Body of pancreas (tissue), 4 donors: ENCODE measurements around the gene DGKI. TPM values are rescaled to one million over a fixed set of nuclear protein-coding genes. Genes with fewer than 3 reads are reported as not detected.

Experiments used
- ATAC-seq: fragments of 150-250 bp; one replicate; pipeline ENCODE4 v1.9.1; 2016
- DNase-seq, 4 donors: peaks; one replicate each; pipeline ENCODE4 v3.0.0-alpha.2; 2019
- H3K27ac ChIP-seq, 4 donors: fragments of 200-600 bp; sonication (generic); 1 replicate in 3 of 4; 2 replicates in 1 of 4; pipeline versions ENCODE4 v1.5.1 to v1.6.1; 2016 to 2019; ENCODE audit warnings: mild to moderate bottlenecking in 1 of 4, mixed read lengths in 1 of 4, moderate library complexity in 1 of 4
- H3K27me3 ChIP-seq, 2 donors: fragments of 200-600 bp; sonication (generic); one replicate each; pipeline ENCODE4 v1.6.0; 2016; ENCODE audit warnings: mild to moderate bottlenecking in 1 of 2
- H3K36me3 ChIP-seq, 2 donors: fragments of 200-600 bp; sonication (generic); replicated peaks in 1 of 2; 2 replicates each; pipeline ENCODE4 v1.5.1; 2016; ENCODE audit warnings: low read depth in 2 of 2; ENCODE audit not compliant: insufficient read depth in 1 of 2
- H3K4me1 ChIP-seq: fragments of 200-600 bp; sonication (generic); one replicate; pipeline ENCODE4 v1.6.0; 2016
- H3K4me3 ChIP-seq, 2 donors: fragments of 200-600 bp; sonication (generic); 1 replicate in 1 of 2; 2 replicates in 1 of 2; pipeline ENCODE4 v1.5.1; 2016 to 2019
- H3K9me3 ChIP-seq, 3 donors: fragments of 200-600 bp; sonication (generic); 1 replicate in 2 of 3; 2 replicates in 1 of 3; pipeline ENCODE4 v1.5.1; 2016
- POLR2A ChIP-seq, 3 donors: fragments of 450-650 bp; IDR thresholded peaks; one replicate each; pipeline ENCODE4 v1.6.1; 2016; ENCODE audit warnings: antibody characterized with exemption in 3 of 3, mild to moderate bottlenecking in 2 of 3
- WGBS, 2 donors: methylation state at CpG; one replicate each; pipeline ENCODE4 v1.1.5; 2017; 5-methylcytosine and 5-hydroxymethylcytosine counted together
- intact Hi-C: fragments of 100-400 bp; cut with DNase I; formaldehyde crosslinking; loops from one replicate; pipeline ENCODE4 v1.15.1; 2023
- total RNA-seq, 2 donors: library from RNA; depleted of rRNA; stranded (reverse); fragments of >200 nt; gene quantifications; one replicate each; pipeline ENCODE4 v1.1.0, GENCODE V29; 2016
- TF ChIP-seq, protein P1 (sequence below), 7 experiments: fragments of 450-650 bp in 4 of 7; fragments of 200-600 bp in 3 of 7; sonication (generic) in 3 of 7; IDR thresholded peaks; one replicate each; pipeline ENCODE4 v1.5.1; 2016 to 2019; ENCODE audit warnings: antibody characterized with exemption in 7 of 7

DGKI gene
- total RNA-seq, 2 donors from 2014 or later = 2.6 TPM; not detected in 1

DNA sequence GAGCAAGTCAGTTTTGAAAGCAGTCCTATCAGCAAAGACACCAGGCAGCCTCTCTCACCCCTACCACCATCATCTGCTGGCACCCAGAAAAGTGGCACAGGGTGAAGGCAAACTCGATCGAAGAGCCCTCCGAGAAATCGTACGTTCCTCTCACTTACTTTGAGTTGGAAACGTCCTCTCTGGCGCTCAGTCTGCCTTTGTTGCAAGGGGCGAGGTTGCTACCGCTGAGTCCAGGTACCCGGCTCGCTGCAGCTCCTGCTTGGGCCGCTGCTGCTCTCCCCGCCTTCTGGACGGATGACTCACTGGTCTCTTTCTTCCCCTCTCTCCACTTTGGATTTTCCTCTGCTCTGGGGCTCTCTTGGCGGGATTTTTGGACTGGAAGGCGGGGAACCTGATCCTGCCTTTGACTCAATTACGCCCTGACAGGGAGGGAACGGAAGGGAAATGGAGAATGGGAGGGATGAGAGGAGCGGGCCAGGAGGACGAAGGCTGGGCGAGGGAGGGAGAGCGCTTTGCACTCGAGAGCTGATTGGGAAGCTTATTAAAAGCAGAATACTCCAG lies 503.4 kb downstream of the DGKI start, which contains the start of gene PTN:
Gene PTN, minus strand, starts transcription at position 453 of the 561 bp plus-strand sequence. CDS start 88,760 bp downstream, outside the sequence.
- intact Hi-C loops = no loop called here
- no peaks in the 10 kb centered on the region for H3K9me3 ChIP-seq
- H3K36me3 ChIP-seq = no peaks in the 10 kb centered on the region
- WGBS, 2 donors = 1 to 5% methylated on average over 16 to 23 of the region's 23 CpGs
- H3K4me3 ChIP-seq = no peak within 1 kb of the TSS
- DNase-seq (peak in 3 of 4 donors; percentile 5 to 25 (median 17)), ATAC-seq (peak; percentile 64)
- no peak for TF ChIP-seq POLR2A (IDR thresholded peaks at IDR 0.05)
- TF ChIP-seq, protein P1, sequence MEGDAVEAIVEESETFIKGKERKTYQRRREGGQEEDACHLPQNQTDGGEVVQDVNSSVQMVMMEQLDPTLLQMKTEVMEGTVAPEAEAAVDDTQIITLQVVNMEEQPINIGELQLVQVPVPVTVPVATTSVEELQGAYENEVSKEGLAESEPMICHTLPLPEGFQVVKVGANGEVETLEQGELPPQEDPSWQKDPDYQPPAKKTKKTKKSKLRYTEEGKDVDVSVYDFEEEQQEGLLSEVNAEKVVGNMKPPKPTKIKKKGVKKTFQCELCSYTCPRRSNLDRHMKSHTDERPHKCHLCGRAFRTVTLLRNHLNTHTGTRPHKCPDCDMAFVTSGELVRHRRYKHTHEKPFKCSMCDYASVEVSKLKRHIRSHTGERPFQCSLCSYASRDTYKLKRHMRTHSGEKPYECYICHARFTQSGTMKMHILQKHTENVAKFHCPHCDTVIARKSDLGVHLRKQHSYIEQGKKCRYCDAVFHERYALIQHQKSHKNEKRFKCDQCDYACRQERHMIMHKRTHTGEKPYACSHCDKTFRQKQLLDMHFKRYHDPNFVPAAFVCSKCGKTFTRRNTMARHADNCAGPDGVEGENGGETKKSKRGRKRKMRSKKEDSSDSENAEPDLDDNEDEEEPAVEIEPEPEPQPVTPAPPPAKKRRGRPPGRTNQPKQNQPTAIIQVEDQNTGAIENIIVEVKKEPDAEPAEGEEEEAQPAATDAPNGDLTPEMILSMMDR (IDR thresholded peaks at IDR 0.05) = no peak
- no peak within 1 kb of the TSS for H3K27ac ChIP-seq
- peaks cover 11% of the 10 kb centered on the region for H3K4me1 ChIP-seq
- H3K27me3 ChIP-seq = no peaks in the 10 kb centered on the region

DNA sequence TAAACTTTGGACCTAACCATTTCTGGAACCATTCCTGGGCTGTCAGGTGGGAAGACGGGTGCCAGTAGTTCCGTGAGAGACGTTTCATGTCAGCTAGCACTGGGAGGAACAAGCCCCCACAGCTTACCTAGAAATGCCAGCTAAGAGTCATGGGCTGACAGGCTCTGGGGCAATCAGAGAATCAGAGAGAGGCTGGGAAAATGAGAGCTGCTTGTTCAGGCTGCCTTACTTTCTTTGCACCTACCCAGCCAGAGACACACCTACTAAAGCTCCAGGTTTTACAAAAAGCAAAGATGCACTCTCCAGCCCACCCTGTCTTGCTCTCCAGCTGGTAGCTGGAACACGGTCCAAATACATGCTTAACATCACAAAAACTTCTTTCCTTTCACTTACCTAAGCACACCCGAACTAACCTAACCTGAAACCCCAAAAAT lies 503.9 kb downstream of the DGKI start:
- no peaks in the 10 kb centered on the region for H3K36me3 ChIP-seq
- intact Hi-C loops = no loop called here
- no peak overlapping the region for H3K4me3 ChIP-seq
- 14 to 21% methylated on average over 5 of the region's 5 CpGs for WGBS, 2 donors
- no peak for TF ChIP-seq POLR2A (IDR thresholded peaks at IDR 0.05)
- TF ChIP-seq, protein P1 (IDR thresholded peaks at IDR 0.05) = no peak
- DNase-seq = no peak
- no peaks in the 10 kb centered on the region for H3K9me3 ChIP-seq
- H3K27me3 ChIP-seq = no peaks in the 10 kb centered on the region
- peaks cover 11% of the 10 kb centered on the region for H3K4me1 ChIP-seq
- no peak for ATAC-seq
- no peak overlapping the region for H3K27ac ChIP-seq

DNA sequence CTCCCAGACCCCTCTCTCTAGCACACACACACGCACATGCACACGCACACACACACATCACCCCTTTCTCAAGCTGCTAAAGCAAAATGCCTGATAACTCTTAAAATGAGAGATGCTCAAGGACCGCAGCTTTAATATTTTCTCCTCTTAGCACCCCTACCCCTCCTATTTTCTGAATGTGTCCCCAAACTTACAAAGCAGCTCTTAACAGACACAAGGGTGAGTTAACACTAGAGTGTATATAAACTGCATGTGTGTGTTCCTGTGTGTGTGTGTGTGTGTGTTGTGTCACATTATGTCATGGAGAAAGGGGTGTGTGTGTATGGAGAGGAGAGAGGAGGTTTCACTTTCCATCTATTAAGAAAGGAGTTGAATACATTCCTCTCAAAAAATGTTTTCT lies 504.5 kb downstream of the DGKI start:
- H3K9me3 ChIP-seq = no peaks in the 10 kb centered on the region
- H3K36me3 ChIP-seq = no peaks in the 10 kb centered on the region
- TF ChIP-seq, protein P1 (IDR thresholded peaks at IDR 0.05) = no peak
- no peak for TF ChIP-seq POLR2A (IDR thresholded peaks at IDR 0.05)
- WGBS, 2 donors = 69 to 71% methylated on average over 3 of the region's 3 CpGs
- H3K4me1 ChIP-seq = peaks cover 11% of the 10 kb centered on the region
- no peak for DNase-seq
- no peaks in the 10 kb centered on the region for H3K27me3 ChIP-seq
- ATAC-seq = no peak
- H3K4me3 ChIP-seq = no peak overlapping the region
- intact Hi-C loops = no loop called here
- no peak overlapping the region for H3K27ac ChIP-seq

DNA sequence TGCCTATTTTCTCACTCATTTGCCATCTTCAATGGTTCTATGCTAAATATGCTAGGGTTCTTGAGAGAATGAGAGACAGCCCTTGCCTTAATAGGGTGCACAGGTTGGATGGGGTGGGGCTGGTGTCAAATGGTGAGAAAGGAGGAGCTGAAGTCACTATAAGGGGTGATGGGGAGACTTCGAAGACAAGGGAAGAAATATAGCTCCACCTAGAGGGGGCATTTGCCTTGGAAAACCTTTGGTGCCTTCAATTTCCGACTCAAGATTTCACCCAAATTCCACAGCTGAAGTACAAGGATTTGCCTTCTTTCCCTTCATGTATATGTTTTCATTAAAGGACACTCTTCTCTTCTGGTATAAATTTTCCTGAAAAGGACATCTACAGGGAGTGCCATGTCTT lies 508.9 kb downstream of the DGKI start:
- Histone ChIP-seq H3K36me3 (no peaks in the 10 kb centered on the region), H3K4me3 (no peak overlapping the region), H3K27ac (no peak overlapping the region), H3K27me3 (no peaks in the 10 kb centered on the region), H3K4me1 (peaks cover 2% of the 10 kb centered on the region), H3K9me3 (no peaks in the 10 kb centered on the region)
- TF ChIP-seq, protein P1 (IDR thresholded peaks at IDR 0.05) = peak in 1 of 7 experiments; percentile 9
- no peak for TF ChIP-seq POLR2A (IDR thresholded peaks at IDR 0.05)
- ATAC-seq = no peak
- intact Hi-C loops = no loop called here
- DNase-seq = no peak
- WGBS, 2 donors = 31 to 44% methylated on average over 2 of the region's 2 CpGs

DNA sequence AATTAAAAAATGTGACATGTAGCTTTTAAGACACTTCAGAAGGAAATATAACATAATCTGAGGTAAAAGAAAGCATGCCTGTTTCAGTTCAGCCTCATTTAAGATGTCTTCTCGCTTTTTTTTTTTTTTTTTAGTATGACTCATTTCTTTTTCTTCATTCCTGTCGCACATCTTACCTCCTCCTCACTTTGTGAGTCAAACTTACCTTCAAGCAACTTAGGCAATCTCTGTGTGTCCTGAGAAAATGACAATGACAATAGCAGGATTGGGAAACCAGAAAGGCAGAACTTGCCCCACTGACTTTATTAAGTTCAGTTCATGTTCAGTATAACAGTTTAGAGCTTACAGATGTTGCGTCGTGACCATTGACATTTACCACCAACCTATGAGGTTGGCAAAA lies 511.0 kb downstream of the DGKI start:
- ATAC-seq = no peak
- no peak for DNase-seq
- WGBS, 2 donors = 80 to 82% methylated on average over 4 of the region's 4 CpGs
- Histone ChIP-seq H3K27ac (no peak overlapping the region), H3K4me1 (no peaks in the 10 kb centered on the region), H3K9me3 (no peaks in the 10 kb centered on the region), H3K27me3 (no peaks in the 10 kb centered on the region), H3K36me3 (no peaks in the 10 kb centered on the region), H3K4me3 (no peak overlapping the region)
- TF ChIP-seq, protein P1 (IDR thresholded peaks at IDR 0.05) = no peak
- no peak for TF ChIP-seq POLR2A (IDR thresholded peaks at IDR 0.05)
- intact Hi-C loops = no loop called here
